ENCODE results near the gene APOA4. TPM values are rescaled to one million over a fixed set of nuclear protein-coding genes. Genes with fewer than 3 reads are reported as not detected.
A peak's percentile ranks its signal among the peaks of the same experiment; 100 is the strongest.

Gene APOA4
- total and polyA plus RNA-seq, 2 of the 13 experiments (the other 11 are each of a cell fraction or from before 2014, with no cell fraction given) = 3.8 to 7.2 TPM

DNA sequence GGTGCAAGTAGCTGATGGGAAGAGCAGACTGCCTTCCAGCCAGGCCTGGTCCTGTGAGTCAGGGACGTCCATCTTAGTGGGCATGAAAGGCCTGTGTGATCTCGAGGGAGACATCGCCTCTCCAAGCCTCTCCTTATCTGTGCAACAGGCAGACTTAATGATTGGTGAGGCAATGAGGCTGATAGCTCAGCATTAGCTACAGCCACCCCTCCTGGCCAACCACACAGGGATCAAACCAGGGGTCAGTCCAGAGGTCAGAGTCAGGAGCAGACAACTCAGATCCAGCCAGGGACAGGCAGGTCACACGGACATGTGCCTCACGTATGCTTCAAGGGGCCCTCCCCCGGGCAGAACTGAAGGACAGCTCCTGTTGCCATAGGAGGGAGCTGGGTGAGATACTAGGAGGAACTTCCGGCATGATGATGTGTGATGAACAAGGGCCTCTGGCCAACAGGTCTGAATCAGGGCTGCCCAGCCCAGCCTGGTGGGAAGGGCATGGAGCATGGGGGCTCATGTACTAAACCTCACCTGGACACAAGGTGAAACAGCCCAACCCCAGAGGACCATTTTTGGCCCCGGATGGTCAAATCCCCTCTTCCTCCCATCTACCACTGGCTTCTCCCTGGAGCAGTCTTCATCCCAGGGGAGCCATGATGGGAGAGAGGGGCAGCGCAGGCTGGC, 3.8 kb upstream of the APOA4 start (continued):
- TF ChIP-seq FOXP4 (CRISPR knock-in tag; IDR thresholded peaks at IDR 0.05) (peak; percentile 90), ZNF574 (CRISPR knock-in tag; IDR thresholded peaks at IDR 0.05) (peak; percentile 86), NFKBIZ (CRISPR knock-in tag; IDR thresholded peaks at IDR 0.05) (0 out of 2 replicates have a peak, but pooled peaks have one; percentile 67), KLF9 (CRISPR knock-in tag; IDR thresholded peaks at IDR 0.05; ENCODE audit: low read depth) (no peak), TBX2 (CRISPR knock-in tag; IDR thresholded peaks at IDR 0.05; ENCODE audit: borderline replicate concordance) (peak; percentile 83; the same call in 1 of the 2 replicates), PATZ1 (CRISPR knock-in tag; IDR thresholded peaks at IDR 0.05) (peak; percentile 97), ZIK1 (CRISPR knock-in tag; IDR thresholded peaks at IDR 0.05; ENCODE audit: borderline replicate concordance, low read depth) (no peak), KDM5B (CRISPR knock-in tag; IDR thresholded peaks at IDR 0.05; ENCODE audit: borderline replicate concordance) (peak; percentile 88), ZNF557 (CRISPR knock-in tag; IDR thresholded peaks at IDR 0.05) (no peak), ATF2 (CRISPR knock-in tag; IDR thresholded peaks at IDR 0.05) (peak; percentile 72; the same call in 1 of the 2 replicates), IRF2 (CRISPR knock-in tag; IDR thresholded peaks at IDR 0.05) (peak; percentile 80), TEAD3 (CRISPR knock-in tag; optimal IDR thresholded peaks at IDR 0.05; ENCODE audit: borderline replicate concordance) (peak; percentile 39), HDAC6 (IDR thresholded peaks at IDR 0.05; ENCODE audit: low read depth, low read length) (no peak), ZNF589 (CRISPR knock-in tag; conservative IDR thresholded peaks at IDR 0.05) (0 out of 2 replicates have a peak, but pooled peaks have one; percentile 38), FOXA1 (IDR thresholded peaks at IDR 0.05) (no peak), FOXA1 (CRISPR knock-in tag; IDR thresholded peaks at IDR 0.05) (no peak), ZNF772 (CRISPR knock-in tag; IDR thresholded peaks at IDR 0.05) (peak; percentile 81), MXD4 (CRISPR knock-in tag; IDR thresholded peaks at IDR 0.05) (0 out of 2 replicates have a peak, but pooled peaks have one; percentile 49), PCBP2 (optimal IDR thresholded peaks at IDR 0.05; ENCODE audit: low read depth, low read length, poor library complexity, severe bottlenecking) (no peak), ZNF430 (CRISPR knock-in tag; IDR thresholded peaks at IDR 0.05) (peak; percentile 95)
- TF ChIP-seq, protein P1, sequence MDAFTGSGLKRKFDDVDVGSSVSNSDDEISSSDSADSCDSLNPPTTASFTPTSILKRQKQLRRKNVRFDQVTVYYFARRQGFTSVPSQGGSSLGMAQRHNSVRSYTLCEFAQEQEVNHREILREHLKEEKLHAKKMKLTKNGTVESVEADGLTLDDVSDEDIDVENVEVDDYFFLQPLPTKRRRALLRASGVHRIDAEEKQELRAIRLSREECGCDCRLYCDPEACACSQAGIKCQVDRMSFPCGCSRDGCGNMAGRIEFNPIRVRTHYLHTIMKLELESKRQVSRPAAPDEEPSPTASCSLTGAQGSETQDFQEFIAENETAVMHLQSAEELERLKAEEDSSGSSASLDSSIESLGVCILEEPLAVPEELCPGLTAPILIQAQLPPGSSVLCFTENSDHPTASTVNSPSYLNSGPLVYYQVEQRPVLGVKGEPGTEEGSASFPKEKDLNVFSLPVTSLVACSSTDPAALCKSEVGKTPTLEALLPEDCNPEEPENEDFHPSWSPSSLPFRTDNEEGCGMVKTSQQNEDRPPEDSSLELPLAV (CRISPR knock-in tag; conservative IDR thresholded peaks at IDR 0.05; ENCODE audit: low read depth) = no peak

Measured in HepG2 (cell line).